Natural killer cell (primary cell): ENCODE measurements around the gene TSC22D1. TPM values are rescaled to one million over a fixed set of nuclear protein-coding genes. Genes with fewer than 3 reads are reported as not detected.
A peak's percentile ranks its signal among the peaks of the same experiment; 100 is the strongest.

ENCODE experiments used
- ATAC-seq, 3 donors: fragments of 150-1000 bp in 2 of 3; fragments of 200-7000 bp in 1 of 3; cut with Tn5 transposase; 1 replicate in 1 of 3; 2 replicates in 2 of 3; pipeline ENCODE4 v1.10.0; 2021; ENCODE audit warnings: mild to moderate bottlenecking in 2 of 3, moderate library complexity in 2 of 3
- DNase-seq, 2 donors: peaks; one replicate each; pipeline versions ENCODE4 v3.0.0 to v3.0.0-alpha.2; 2013 to 2021; ENCODE audit warnings: mixed read lengths in 1 of 2
- H3K27ac ChIP-seq: one replicate; pipeline ENCODE4 v1.5.1; 2013; ENCODE audit warnings: mild to moderate bottlenecking, low read length
- H3K27me3 ChIP-seq: one replicate; pipeline ENCODE4 v1.6.1; 2013; ENCODE audit warnings: low read length; ENCODE audit not compliant: control insufficient read depth, insufficient read depth
- H3K36me3 ChIP-seq: one replicate; pipeline ENCODE4 v1.6.1; 2013; ENCODE audit warnings: low read length; ENCODE audit not compliant: control insufficient read depth, insufficient read depth
- H3K4me1 ChIP-seq: one replicate; pipeline ENCODE4 v1.6.1; 2013; ENCODE audit warnings: low read length; ENCODE audit not compliant: control insufficient read depth, insufficient read depth
- H3K4me3 ChIP-seq: one replicate; pipeline ENCODE4 v1.5.1; 2013; ENCODE audit warnings: low read length
- H3K9me3 ChIP-seq: one replicate; pipeline ENCODE4 v1.6.1; 2013; ENCODE audit warnings: low read length; ENCODE audit not compliant: control insufficient read depth, insufficient read depth
- H3K27ac Mint-ChIP-seq, 2 donors: one replicate each; pipeline ENCODE4 v1.8.0; 2022; ENCODE audit warnings: mild to moderate bottlenecking in 2 of 2, mixed read lengths in 2 of 2, moderate library complexity in 1 of 2
- H3K27me3 Mint-ChIP-seq, 2 donors: one replicate each; pipeline ENCODE4 v1.8.0; 2022; ENCODE audit warnings: low read depth in 2 of 2, mixed read lengths in 2 of 2
- H3K36me3 Mint-ChIP-seq: one replicate; pipeline ENCODE4 v1.8.0; 2022; ENCODE audit warnings: mixed read lengths
- H3K4me1 Mint-ChIP-seq, 2 donors: one replicate each; pipeline ENCODE4 v1.8.0; 2022; ENCODE audit warnings: mixed read lengths in 2 of 2
- H3K4me3 Mint-ChIP-seq: one replicate; pipeline ENCODE4 v1.8.0; 2022; ENCODE audit warnings: mild to moderate bottlenecking, moderate library complexity, mixed read lengths
- H3K9me3 Mint-ChIP-seq, 2 donors: one replicate each; pipeline ENCODE4 v1.8.0; 2022; ENCODE audit warnings: mixed read lengths in 2 of 2
- WGBS: methylation state at CpG from one replicate; pipeline ENCODE4 v1.1.7; 2013; ENCODE audit warnings: missing lambda C conversion rate; ENCODE audit not compliant: insufficient coverage; 5-methylcytosine and 5-hydroxymethylcytosine counted together
- intact Hi-C: fragments of 100-400 bp; cut with micrococcal nuclease; formaldehyde crosslinking; loops from one replicate; pipeline ENCODE4 v1.14.2; 2022
- total RNA-seq, 4 donors: library from RNA; stranded (reverse); fragments of 120-200 nt in 1 of 4; gene quantifications; one replicate each; pipeline versions ENCODE4 v1.2.3 to v1.2.4, GENCODE V29; 2013 to 2022
- TF ChIP-seq, protein P1 (sequence below): fragments of 200-600 bp; IDR thresholded peaks from one replicate; pipeline ENCODE4 v1.8.0; 2022; ENCODE audit warnings: antibody characterized with exemption

Gene TSC22D1
- total RNA-seq, 3 donors from 2014 or later (not counting 1 experiment from before 2014, with no cell fraction given), result 44.3 to 54.4 (median 44.6) TPM

DNA sequence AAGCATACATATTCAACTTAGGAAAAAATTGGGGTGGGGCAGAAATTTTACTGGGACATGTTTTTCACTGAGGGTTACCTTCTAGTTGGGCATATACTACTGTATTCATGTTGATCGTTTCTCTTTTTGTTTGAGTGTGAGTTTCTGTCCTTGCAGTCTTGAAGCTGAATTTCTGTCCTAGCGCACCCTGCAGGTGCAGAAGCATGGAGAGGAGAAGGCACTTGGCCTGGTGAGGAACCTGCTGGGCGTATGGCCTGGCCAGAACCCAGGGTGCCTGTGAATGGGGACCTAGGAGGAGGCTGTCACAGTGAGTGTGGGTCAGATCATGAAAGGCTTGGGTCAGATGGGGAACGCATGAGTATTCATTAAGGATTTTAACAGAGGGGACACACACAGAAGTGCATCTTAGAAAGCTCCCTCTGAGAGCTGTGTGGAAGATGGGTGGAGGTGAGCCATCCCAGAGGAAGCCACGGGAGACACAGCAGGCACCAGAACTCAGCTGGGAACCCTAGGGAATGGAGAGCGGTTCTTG, 165.7 kb downstream of the TSC22D1 start:
- no peak overlapping the region for H3K4me3 ChIP-seq
- no peaks in the 10 kb centered on the region for H3K27me3 ChIP-seq
- H3K4me1 ChIP-seq, result no peaks in the 10 kb centered on the region
- Mint-ChIP-seq H3K27me3 (peaks cover 10 to 17% of the 10 kb centered on the region in 2 donors), H3K27ac (no peak overlapping the region), H3K4me3 (no peak overlapping the region), H3K4me1 (peaks cover 0 to 2% of the 10 kb centered on the region in 2 donors), H3K36me3 (no peaks in the 10 kb centered on the region), H3K9me3 (no peaks in the 10 kb centered on the region)
- DNase-seq, result peak in 1 of 2 donors; percentile 7
- WGBS, result 82% methylated on average over 6 of the region's 6 CpGs
- no peak for ATAC-seq
- TF ChIP-seq, protein P1, sequence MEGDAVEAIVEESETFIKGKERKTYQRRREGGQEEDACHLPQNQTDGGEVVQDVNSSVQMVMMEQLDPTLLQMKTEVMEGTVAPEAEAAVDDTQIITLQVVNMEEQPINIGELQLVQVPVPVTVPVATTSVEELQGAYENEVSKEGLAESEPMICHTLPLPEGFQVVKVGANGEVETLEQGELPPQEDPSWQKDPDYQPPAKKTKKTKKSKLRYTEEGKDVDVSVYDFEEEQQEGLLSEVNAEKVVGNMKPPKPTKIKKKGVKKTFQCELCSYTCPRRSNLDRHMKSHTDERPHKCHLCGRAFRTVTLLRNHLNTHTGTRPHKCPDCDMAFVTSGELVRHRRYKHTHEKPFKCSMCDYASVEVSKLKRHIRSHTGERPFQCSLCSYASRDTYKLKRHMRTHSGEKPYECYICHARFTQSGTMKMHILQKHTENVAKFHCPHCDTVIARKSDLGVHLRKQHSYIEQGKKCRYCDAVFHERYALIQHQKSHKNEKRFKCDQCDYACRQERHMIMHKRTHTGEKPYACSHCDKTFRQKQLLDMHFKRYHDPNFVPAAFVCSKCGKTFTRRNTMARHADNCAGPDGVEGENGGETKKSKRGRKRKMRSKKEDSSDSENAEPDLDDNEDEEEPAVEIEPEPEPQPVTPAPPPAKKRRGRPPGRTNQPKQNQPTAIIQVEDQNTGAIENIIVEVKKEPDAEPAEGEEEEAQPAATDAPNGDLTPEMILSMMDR, result no peak
- intact Hi-C loops, result no loop called here
- H3K36me3 ChIP-seq, result no peaks in the 10 kb centered on the region
- no peak overlapping the region for H3K27ac ChIP-seq
- no peaks in the 10 kb centered on the region for H3K9me3 ChIP-seq

DNA sequence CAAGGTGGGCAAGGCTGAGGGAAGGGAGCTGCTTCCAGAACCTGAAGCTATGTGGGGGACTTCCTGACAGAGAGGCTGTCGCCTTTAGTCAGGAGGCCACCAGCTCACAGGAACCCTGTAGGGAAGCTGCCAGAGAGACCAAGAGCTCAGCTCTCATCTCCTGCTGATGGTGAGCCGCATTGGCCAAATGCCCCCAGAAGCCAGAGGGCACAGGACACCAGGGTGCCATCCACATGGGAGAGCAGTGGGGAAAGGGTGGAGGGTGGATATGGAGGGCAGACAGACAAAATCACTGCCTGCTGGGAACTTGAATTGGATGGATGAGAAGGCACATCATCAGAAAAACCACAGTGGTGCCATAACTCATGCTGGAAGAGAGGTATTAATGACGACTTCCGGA, 166.5 kb downstream of the TSC22D1 start:
- no peaks in the 10 kb centered on the region for H3K36me3 Mint-ChIP-seq
- H3K27ac Mint-ChIP-seq, result no peak overlapping the region
- no peaks in the 10 kb centered on the region for H3K4me1 ChIP-seq
- H3K27me3 ChIP-seq, result no peaks in the 10 kb centered on the region
- no peaks in the 10 kb centered on the region for H3K9me3 ChIP-seq
- H3K27me3 Mint-ChIP-seq, result peaks cover 10 to 21% of the 10 kb centered on the region in 2 donors
- H3K4me3 Mint-ChIP-seq, result no peak overlapping the region
- no peak overlapping the region for H3K27ac ChIP-seq
- intact Hi-C loops, result no loop called here
- TF ChIP-seq, protein P1, result no peak
- H3K4me3 ChIP-seq, result no peak overlapping the region
- 66% methylated on average over 4 of the region's 4 CpGs for WGBS
- H3K4me1 Mint-ChIP-seq, result peaks cover 0 to 5% of the 10 kb centered on the region in 2 donors
- no peaks in the 10 kb centered on the region for H3K9me3 Mint-ChIP-seq
- H3K36me3 ChIP-seq, result no peaks in the 10 kb centered on the region
- no peak for DNase-seq
- no peak for ATAC-seq

DNA sequence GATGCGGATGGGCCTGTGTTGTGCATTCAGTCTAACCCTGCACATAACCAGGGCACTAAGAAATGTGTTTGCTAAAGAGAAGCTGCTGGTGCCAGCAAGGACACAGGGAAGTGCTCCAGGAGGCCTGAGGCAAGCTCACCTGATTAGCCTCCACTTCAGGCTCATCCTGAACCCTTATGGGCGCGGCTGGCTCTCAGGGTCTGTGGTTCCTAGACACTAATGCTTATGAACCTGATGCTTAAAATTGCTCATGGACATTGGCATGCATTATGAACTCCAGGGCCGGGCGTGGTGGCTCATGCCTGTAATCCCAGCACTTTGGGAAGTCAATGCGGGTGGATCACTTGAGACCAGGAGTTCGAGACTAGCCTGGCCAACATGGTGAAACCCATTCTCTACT, 168.2 kb downstream of the TSC22D1 start:
- H3K27ac ChIP-seq, result no peak overlapping the region
- DNase-seq (no peak), ATAC-seq (no peak)
- no peaks in the 10 kb centered on the region for H3K4me1 ChIP-seq
- Mint-ChIP-seq H3K36me3 (no peaks in the 10 kb centered on the region), H3K4me3 (no peak overlapping the region), H3K27me3 (peaks cover 10 to 21% of the 10 kb centered on the region in 2 donors), H3K4me1 (peaks cover 0 to 5% of the 10 kb centered on the region in 2 donors), H3K9me3 (no peaks in the 10 kb centered on the region), H3K27ac (no peak overlapping the region)
- TF ChIP-seq, protein P1, result no peak
- intact Hi-C loops, result no loop called here
- 96% methylated on average over 7 of the region's 7 CpGs for WGBS
- H3K9me3 ChIP-seq, result no peaks in the 10 kb centered on the region
- H3K27me3 ChIP-seq, result no peaks in the 10 kb centered on the region
- H3K4me3 ChIP-seq, result no peak overlapping the region
- H3K36me3 ChIP-seq, result no peaks in the 10 kb centered on the region

DNA sequence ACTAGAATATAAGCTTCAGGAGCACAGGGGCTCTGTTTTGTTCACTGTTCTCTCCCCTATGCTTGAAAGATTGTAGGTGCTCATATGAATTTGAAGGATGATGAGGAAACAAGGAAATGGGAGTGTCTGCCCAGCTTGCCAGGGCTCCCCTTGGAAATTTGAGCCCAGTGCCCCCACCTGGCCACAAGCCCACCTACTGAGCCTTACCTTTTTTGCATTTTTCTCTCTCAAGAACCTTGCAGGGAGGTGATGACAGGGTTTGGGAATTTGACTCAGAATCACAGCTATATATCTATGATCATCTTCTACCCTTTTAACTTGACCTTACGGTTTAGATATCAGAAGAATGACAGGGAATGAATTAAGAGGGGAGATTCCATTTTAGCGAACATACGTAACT, 168.8 kb downstream of the TSC22D1 start:
- Mint-ChIP-seq H3K27ac (no peak overlapping the region), H3K27me3 (peaks cover 10 to 21% of the 10 kb centered on the region in 2 donors)

More for the DNA sequence above, 168.8 kb downstream of the TSC22D1 start:
- ATAC-seq (no peak), DNase-seq (no peak)
- no peaks in the 10 kb centered on the region for H3K36me3 Mint-ChIP-seq
- Histone ChIP-seq H3K9me3 (no peaks in the 10 kb centered on the region), H3K4me1 (no peaks in the 10 kb centered on the region), H3K27ac (no peak overlapping the region), H3K4me3 (no peak overlapping the region), H3K27me3 (no peaks in the 10 kb centered on the region), H3K36me3 (no peaks in the 10 kb centered on the region)
- H3K9me3 Mint-ChIP-seq, result no peaks in the 10 kb centered on the region
- 90% methylated on average over 2 of the region's 3 CpGs for WGBS
- TF ChIP-seq, protein P1, result no peak
- intact Hi-C loops, result no loop called here
- H3K4me1 Mint-ChIP-seq, result peaks cover 0 to 5% of the 10 kb centered on the region in 2 donors
- no peak overlapping the region for H3K4me3 Mint-ChIP-seq
